Endodermal cell (in vitro differentiated cells): ENCODE measurements around the gene SMPX. TPM values are rescaled to one million over a fixed set of nuclear protein-coding genes. Genes with fewer than 3 reads are reported as not detected.

Source experiments
- DNase-seq: peaks from one replicate; pipeline ENCODE4 v3.0.0-alpha.2; 2017
- H3K27ac ChIP-seq: 2 replicates; pipeline ENCODE4 v1.5.1; 2013; ENCODE audit warnings: mild to moderate bottlenecking, low read depth, low read length, moderate library complexity
- H3K27me3 ChIP-seq: 2 replicates; pipeline ENCODE4 v1.6.1; 2013; ENCODE audit warnings: mild to moderate bottlenecking, low read length, moderate library complexity; ENCODE audit not compliant: insufficient read depth, control insufficient read depth, poor library complexity, severe bottlenecking
- H3K36me3 ChIP-seq: 2 replicates; pipeline ENCODE4 v1.7.0; 2013; ENCODE audit warnings: mild to moderate bottlenecking, low read length, moderate library complexity; ENCODE audit not compliant: control insufficient read depth, insufficient read depth
- H3K4me1 ChIP-seq: one replicate; pipeline ENCODE4 v1.7.0; 2013; ENCODE audit warnings: low read length; ENCODE audit not compliant: control insufficient read depth, insufficient read depth
- H3K4me3 ChIP-seq: 2 replicates; pipeline ENCODE4 v1.5.1; 2013; ENCODE audit warnings: mild to moderate bottlenecking, low read length, moderate library complexity
- H3K9ac ChIP-seq: 2 replicates; pipeline ENCODE4 v1.6.1; 2013; ENCODE audit warnings: mild to moderate bottlenecking, low read length, moderate library complexity; ENCODE audit not compliant: poor library complexity, severe bottlenecking; ENCODE audit errors: extremely low read depth
- H3K9me3 ChIP-seq: 2 replicates; pipeline ENCODE4 v1.6.1; 2013; ENCODE audit warnings: mild to moderate bottlenecking, low read length, moderate library complexity; ENCODE audit not compliant: control insufficient read depth
- H3K27ac Mint-ChIP-seq: 2 replicates; pipeline ENCODE4 v1.8.0; 2020; ENCODE audit warnings: mixed read lengths
- H3K27me3 Mint-ChIP-seq: 2 replicates; pipeline ENCODE4 v1.8.0; 2021; ENCODE audit warnings: mild to moderate bottlenecking, mixed read lengths; ENCODE audit not compliant: insufficient read depth
- H3K36me3 Mint-ChIP-seq: 2 replicates; pipeline ENCODE4 v1.8.0; 2020; ENCODE audit warnings: low read depth, mixed read lengths
- H3K4me1 Mint-ChIP-seq: 2 replicates; pipeline ENCODE4 v1.8.0; 2020; ENCODE audit warnings: mixed read lengths
- H3K4me3 Mint-ChIP-seq: 2 replicates; pipeline ENCODE4 v1.8.0; 2020; ENCODE audit warnings: mild to moderate bottlenecking, moderate library complexity, mixed read lengths
- H3K9me3 Mint-ChIP-seq: 2 replicates; pipeline ENCODE4 v1.8.0; 2020; ENCODE audit warnings: mild to moderate bottlenecking, mixed read lengths
- CTCF ChIP-seq: fragments of 200-600 bp; sonication (generic); conservative IDR thresholded peaks from 2 replicates; pipeline ENCODE4 v1.5.0; 2021; ENCODE audit warnings: antibody characterized with exemption, mild to moderate bottlenecking
- WGBS, 2 experiments: methylation state at CpG; one replicate each; pipeline versions ENCODE4 v1.1.5 to v1.1.7; 2013; ENCODE audit warnings: missing lambda C conversion rate in 2 of 2, mixed read lengths in 1 of 2; ENCODE audit not compliant: insufficient coverage in 1 of 2, insufficient read length in 1 of 2; 5-methylcytosine and 5-hydroxymethylcytosine counted together
- total RNA-seq, 2 donors: library from RNA; stranded (reverse); fragmentation: NEBNext Ultra II Directional in 1 of 2; extraction: Animal tissue kit (Norgen Biotek cat#: 25700) in 1 of 2; gene quantifications; 2 replicates in 1 of 2; 3 replicates in 1 of 2; pipeline ENCODE4 v1.2.1, GENCODE V29; 2021

SMPX gene
- total RNA-seq, 2 donors from 2014 or later, result 0.31 TPM; not detected in 1

GRCh38 chrX:21741364-21741763, 16.6 kb downstream of the SMPX start:
- H3K27ac Mint-ChIP-seq, result no peak overlapping the region
- no peak for TF ChIP-seq CTCF
- H3K36me3 Mint-ChIP-seq, result no peaks in the 10 kb centered on the region
- Histone ChIP-seq H3K36me3 (no peaks in the 10 kb centered on the region), H3K4me3 (no peak overlapping the region), H3K9ac (no peak overlapping the region), H3K27me3 (no peaks in the 10 kb centered on the region), H3K9me3 (no peaks in the 10 kb centered on the region), H3K4me1 (peaks cover 6% of the 10 kb centered on the region), H3K27ac (no peak overlapping the region)
- no peak for DNase-seq
- H3K4me1 Mint-ChIP-seq, result peaks cover 62% of the 10 kb centered on the region
- no peak overlapping the region for H3K4me3 Mint-ChIP-seq
- no peaks in the 10 kb centered on the region for H3K9me3 Mint-ChIP-seq
- peaks cover 8% of the 10 kb centered on the region for H3K27me3 Mint-ChIP-seq

- Mint-ChIP-seq H3K27ac (peak overlapping the region; percentile 56), H3K4me3 (no peak overlapping the region), H3K9me3 (no peaks in the 10 kb centered on the region), H3K4me1 (peaks cover 60% of the 10 kb centered on the region), H3K27me3 (peaks cover 13% of the 10 kb centered on the region), H3K36me3 (no peaks in the 10 kb centered on the region)
- 83 to 95% methylated on average over 1 of the region's 1 CpG for WGBS, 2 experiments
- Histone ChIP-seq H3K27ac (peak overlapping the region; percentile 24), H3K4me3 (peak overlapping the region; percentile 35), H3K27me3 (no peaks in the 10 kb centered on the region), H3K9ac (no peak overlapping the region), H3K4me1 (peaks cover 6% of the 10 kb centered on the region), H3K36me3 (no peaks in the 10 kb centered on the region), H3K9me3 (no peaks in the 10 kb centered on the region)
- DNase-seq, result peak; percentile 57
- no peak for TF ChIP-seq CTCF
Measured at GRCh38 chrX:21740329-21741274, 17.3 kb downstream of the SMPX start.

GRCh38 chrX:21738950-21739287, 19.0 kb downstream of the SMPX start:
- peak overlapping the region; percentile 87 for H3K27ac Mint-ChIP-seq
- Histone ChIP-seq H3K27ac (no peak overlapping the region), H3K4me1 (peaks cover 6% of the 10 kb centered on the region), H3K4me3 (no peak overlapping the region), H3K9me3 (no peaks in the 10 kb centered on the region), H3K36me3 (no peaks in the 10 kb centered on the region), H3K9ac (no peak overlapping the region), H3K27me3 (no peaks in the 10 kb centered on the region)
- H3K4me3 Mint-ChIP-seq, result peak overlapping the region; percentile 53
- no peak for TF ChIP-seq CTCF
- H3K4me1 Mint-ChIP-seq, result peaks cover 71% of the 10 kb centered on the region
- H3K9me3 Mint-ChIP-seq, result no peaks in the 10 kb centered on the region
- H3K27me3 Mint-ChIP-seq, result peaks cover 13% of the 10 kb centered on the region
- WGBS, 2 experiments, result 93% methylated on average over 3 of the region's 4 CpGs; no CpG with 5 or more reads in 1 of the 2 experiments
- no peaks in the 10 kb centered on the region for H3K36me3 Mint-ChIP-seq
- peak; percentile 47 for DNase-seq
